Panc1 (cell line): ENCODE data around the gene MACROD2. TPM values are rescaled to one million over a fixed set of nuclear protein-coding genes. Genes with fewer than 3 reads are reported as not detected.

Experiments used
- ATAC-seq: fragments of 200-7000 bp; cut with Tn5 transposase; 2 replicates; pipeline ENCODE4 v1.9.1; 2020; ENCODE audit warnings: mild to moderate bottlenecking, moderate library complexity
- BruUV-seq: library from RNA; stranded (reverse); fragments of 400-500 nt; replicated peaks from 2 replicates; lab custom pipeline; 2021; lab: Mats Ljungman, UMichigan
- CTCF ChIA-PET: fragments of 300-600 bp; sonication (Branson Sonifier 250); formaldehyde crosslinking; loops from one replicate; lab custom pipeline; 2022; ENCODE audit warnings: antibody characterized with exemption; lab: Charles Lee
- POLR2A ChIA-PET: fragments of 300-600 bp; sonication (Branson Sonifier 250); formaldehyde crosslinking; loops from one replicate; lab custom pipeline; 2022; ENCODE audit warnings: antibody characterized with exemption; lab: Charles Lee
- DNase-seq: peaks from one replicate; pipeline ENCODE4 v3.0.0-alpha.2; 2010; ENCODE audit warnings: low read depth, low spot score
- H3K27ac ChIP-seq: 2 replicates; pipeline ENCODE4 v1.5.1; 2011; ENCODE audit warnings: mild to moderate bottlenecking, low read length, inconsistent platforms
- H3K27me3 ChIP-seq: fragments of 200-500 bp; sonication (Bioruptor generic); 2 replicates; pipeline ENCODE4 v1.6.0; 2014; ENCODE audit warnings: low read length, inconsistent platforms; ENCODE audit not compliant: control insufficient read depth, insufficient read depth
- H3K36me3 ChIP-seq: fragments of 200-500 bp; sonication (Bioruptor generic); 2 replicates; pipeline ENCODE4 v1.5.1; 2014; ENCODE audit warnings: inconsistent platforms, mild to moderate bottlenecking, low read length, moderate library complexity; ENCODE audit not compliant: control insufficient read depth, insufficient read depth
- H3K4me1 ChIP-seq: 2 replicates; pipeline ENCODE4 v1.5.1; 2011; ENCODE audit warnings: inconsistent platforms, mild to moderate bottlenecking, low read length, moderate library complexity; ENCODE audit not compliant: control insufficient read depth, insufficient read depth
- H3K4me3 ChIP-seq, 2 experiments: 2 replicates each; pipeline ENCODE4 v1.5.1; 2011 to 2012; ENCODE audit warnings: low read depth in 2 of 2, low read length in 2 of 2, mild to moderate bottlenecking in 2 of 2, inconsistent platforms in 1 of 2, moderate library complexity in 1 of 2
- H3K9me3 ChIP-seq: fragments of 200-500 bp; sonication (Bioruptor generic); 2 replicates; pipeline ENCODE4 v1.5.1; 2014; ENCODE audit warnings: low read depth, mild to moderate bottlenecking, inconsistent platforms, low read length, moderate library complexity; ENCODE audit not compliant: control insufficient read depth, insufficient read depth
- POLR2AphosphoS5 ChIP-seq: IDR thresholded peaks from 2 replicates; pipeline ENCODE4 v1.6.1; 2012; ENCODE audit warnings: mild to moderate bottlenecking, low read depth, low read length, moderate library complexity
- SIN3A ChIP-seq: IDR thresholded peaks from 2 replicates; pipeline ENCODE4 v1.6.1; 2012; ENCODE audit warnings: low read depth, mild to moderate bottlenecking, low read length, moderate library complexity, borderline replicate concordance; ENCODE audit not compliant: insufficient read depth
- TCF7L2 ChIP-seq: IDR thresholded peaks from 2 replicates; pipeline ENCODE4 v1.6.1; 2011; ENCODE audit warnings: mild to moderate bottlenecking, low read depth, low read length, inconsistent platforms
- in situ Hi-C: cut with HindIII; loops from 2 replicates; pipeline ENCODE4 v1.10.0; 2016; ENCODE audit warnings: low sequenced_read_pairs, low pct_unique_long_range_greater_than_20kb
- intact Hi-C: fragments of 100-400 bp; cut with micrococcal nuclease; formaldehyde crosslinking; loops from one replicate; pipeline ENCODE4 v1.10.0; 2022; ENCODE audit not compliant: unreplicated experiment
- total RNA-seq: library from RNA; stranded (reverse); gene quantifications from one replicate; pipeline ENCODE4 v1.2.1, GENCODE V29; 2021; ENCODE audit not compliant: unreplicated experiment
- TF ChIP-seq, protein P1 (sequence below): fragments of 450-650 bp; IDR thresholded peaks from 2 replicates; pipeline ENCODE4 v1.5.1; 2017; ENCODE audit warnings: mild to moderate bottlenecking
- TF ChIP-seq, protein P2 (sequence below), 2 experiments: IDR thresholded peaks; 2 replicates each; pipeline ENCODE4 v1.6.1; 2011 to 2012; ENCODE audit warnings: low read depth in 2 of 2, control low read depth in 1 of 2, low read length in 1 of 2, mild to moderate bottlenecking in 1 of 2, moderate library complexity in 1 of 2; ENCODE audit not compliant: insufficient read depth in 1 of 2

MACROD2 gene
- total RNA-seq, 1 experiment from 2014 or later = 1.2 TPM

DNA sequence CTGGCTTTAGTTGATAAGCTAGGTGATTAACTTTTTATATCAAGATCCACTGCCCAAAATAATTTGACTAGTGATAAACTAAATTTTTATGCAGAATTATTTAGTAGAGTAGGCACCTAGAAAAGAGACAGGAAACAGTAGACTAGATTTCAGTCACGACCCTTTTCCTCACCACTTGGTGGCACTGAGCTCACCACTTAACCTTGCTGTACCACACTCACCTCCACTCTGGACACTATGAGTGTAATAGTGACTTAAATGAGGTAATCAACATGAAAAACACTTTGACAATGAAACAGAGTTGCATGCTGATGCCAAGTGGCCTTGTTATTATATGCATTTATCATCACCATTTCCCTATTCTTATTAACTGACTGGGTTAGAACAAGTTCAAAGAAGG, 1847.6 kb downstream of the MACROD2 start:
- no peaks in the 10 kb centered on the region for H3K9me3 ChIP-seq
- TF ChIP-seq, protein P1, sequence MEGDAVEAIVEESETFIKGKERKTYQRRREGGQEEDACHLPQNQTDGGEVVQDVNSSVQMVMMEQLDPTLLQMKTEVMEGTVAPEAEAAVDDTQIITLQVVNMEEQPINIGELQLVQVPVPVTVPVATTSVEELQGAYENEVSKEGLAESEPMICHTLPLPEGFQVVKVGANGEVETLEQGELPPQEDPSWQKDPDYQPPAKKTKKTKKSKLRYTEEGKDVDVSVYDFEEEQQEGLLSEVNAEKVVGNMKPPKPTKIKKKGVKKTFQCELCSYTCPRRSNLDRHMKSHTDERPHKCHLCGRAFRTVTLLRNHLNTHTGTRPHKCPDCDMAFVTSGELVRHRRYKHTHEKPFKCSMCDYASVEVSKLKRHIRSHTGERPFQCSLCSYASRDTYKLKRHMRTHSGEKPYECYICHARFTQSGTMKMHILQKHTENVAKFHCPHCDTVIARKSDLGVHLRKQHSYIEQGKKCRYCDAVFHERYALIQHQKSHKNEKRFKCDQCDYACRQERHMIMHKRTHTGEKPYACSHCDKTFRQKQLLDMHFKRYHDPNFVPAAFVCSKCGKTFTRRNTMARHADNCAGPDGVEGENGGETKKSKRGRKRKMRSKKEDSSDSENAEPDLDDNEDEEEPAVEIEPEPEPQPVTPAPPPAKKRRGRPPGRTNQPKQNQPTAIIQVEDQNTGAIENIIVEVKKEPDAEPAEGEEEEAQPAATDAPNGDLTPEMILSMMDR = no peak
- TF ChIP-seq, protein P2, sequence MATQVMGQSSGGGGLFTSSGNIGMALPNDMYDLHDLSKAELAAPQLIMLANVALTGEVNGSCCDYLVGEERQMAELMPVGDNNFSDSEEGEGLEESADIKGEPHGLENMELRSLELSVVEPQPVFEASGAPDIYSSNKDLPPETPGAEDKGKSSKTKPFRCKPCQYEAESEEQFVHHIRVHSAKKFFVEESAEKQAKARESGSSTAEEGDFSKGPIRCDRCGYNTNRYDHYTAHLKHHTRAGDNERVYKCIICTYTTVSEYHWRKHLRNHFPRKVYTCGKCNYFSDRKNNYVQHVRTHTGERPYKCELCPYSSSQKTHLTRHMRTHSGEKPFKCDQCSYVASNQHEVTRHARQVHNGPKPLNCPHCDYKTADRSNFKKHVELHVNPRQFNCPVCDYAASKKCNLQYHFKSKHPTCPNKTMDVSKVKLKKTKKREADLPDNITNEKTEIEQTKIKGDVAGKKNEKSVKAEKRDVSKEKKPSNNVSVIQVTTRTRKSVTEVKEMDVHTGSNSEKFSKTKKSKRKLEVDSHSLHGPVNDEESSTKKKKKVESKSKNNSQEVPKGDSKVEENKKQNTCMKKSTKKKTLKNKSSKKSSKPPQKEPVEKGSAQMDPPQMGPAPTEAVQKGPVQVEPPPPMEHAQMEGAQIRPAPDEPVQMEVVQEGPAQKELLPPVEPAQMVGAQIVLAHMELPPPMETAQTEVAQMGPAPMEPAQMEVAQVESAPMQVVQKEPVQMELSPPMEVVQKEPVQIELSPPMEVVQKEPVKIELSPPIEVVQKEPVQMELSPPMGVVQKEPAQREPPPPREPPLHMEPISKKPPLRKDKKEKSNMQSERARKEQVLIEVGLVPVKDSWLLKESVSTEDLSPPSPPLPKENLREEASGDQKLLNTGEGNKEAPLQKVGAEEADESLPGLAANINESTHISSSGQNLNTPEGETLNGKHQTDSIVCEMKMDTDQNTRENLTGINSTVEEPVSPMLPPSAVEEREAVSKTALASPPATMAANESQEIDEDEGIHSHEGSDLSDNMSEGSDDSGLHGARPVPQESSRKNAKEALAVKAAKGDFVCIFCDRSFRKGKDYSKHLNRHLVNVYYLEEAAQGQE (IDR thresholded peaks at IDR 0.05; ENCODE audit: insufficient read depth in 1 of 2, low read depth in 2 of 2, low read length in 1 of 2) = no peak
- TF ChIP-seq POLR2AphosphoS5 = no peak
- ChIA-PET CTCF (no interaction called here), POLR2A (no interaction called here)
- H3K4me1 ChIP-seq = no peaks in the 10 kb centered on the region
- intact Hi-C loops (no loop called here), in situ Hi-C loops (no loop called here)
- no peak overlapping the region for H3K4me3 ChIP-seq
- no peak for ATAC-seq
- H3K36me3 ChIP-seq = no peaks in the 10 kb centered on the region
- no TSS peak for BruUV-seq
- no peak overlapping the region for H3K27ac ChIP-seq
- DNase-seq = no peak
- H3K27me3 ChIP-seq = no peaks in the 10 kb centered on the region

DNA sequence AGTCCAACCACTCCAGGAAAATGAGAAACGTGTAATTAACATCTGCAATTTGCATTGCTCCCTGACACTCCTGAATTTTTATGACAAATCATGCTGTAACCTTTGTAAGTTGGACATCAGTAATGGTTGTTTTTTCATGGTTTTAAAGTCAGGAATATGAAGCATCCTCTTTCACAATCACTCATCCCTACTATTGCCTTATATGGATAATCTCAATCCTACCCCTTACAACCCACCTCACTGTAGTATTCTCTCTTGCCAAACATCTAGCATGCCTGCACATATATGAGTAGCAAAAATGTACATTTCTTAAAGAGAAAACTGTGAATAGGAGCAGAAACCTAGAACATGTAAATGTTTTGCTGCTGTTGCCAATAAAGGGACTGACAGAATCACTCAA, 1848.5 kb downstream of the MACROD2 start:
- in situ Hi-C loops (no loop called here), intact Hi-C loops (no loop called here)
- POLR2A ChIA-PET = no interaction called here
- no peaks in the 10 kb centered on the region for H3K27me3 ChIP-seq
- no peaks in the 10 kb centered on the region for H3K4me1 ChIP-seq
- H3K36me3 ChIP-seq = no peaks in the 10 kb centered on the region
- no TSS peak for BruUV-seq
- no peak for DNase-seq
- TF ChIP-seq, protein P2 (IDR thresholded peaks at IDR 0.05; ENCODE audit: insufficient read depth in 1 of 2, low read depth in 2 of 2, low read length in 1 of 2) = no peak
- TF ChIP-seq TCF7L2 = no peak
- TF ChIP-seq POLR2AphosphoS5 = no peak
- no peak for TF ChIP-seq SIN3A
- CTCF ChIA-PET = no interaction called here
- no peak overlapping the region for H3K4me3 ChIP-seq
- H3K27ac ChIP-seq = no peak overlapping the region
- ATAC-seq = no peak
- H3K9me3 ChIP-seq = no peaks in the 10 kb centered on the region
